HCT116 (cell line): ENCODE measurements around the gene ANKRD2. TPM values are rescaled to one million over a fixed set of nuclear protein-coding genes. Genes with fewer than 3 reads are reported as not detected.
A peak's percentile ranks its signal among the peaks of the same experiment; 100 is the strongest.

Source experiments
- ATAC-seq: fragments of 200-7000 bp; cut with Tn5 transposase; 2 replicates; pipeline ENCODE4 v1.9.1; 2020; ENCODE audit warnings: mild to moderate bottlenecking, moderate library complexity
- BruUV-seq: library from RNA; stranded (reverse); fragments of 400-500 nt; replicated peaks from 2 replicates; lab custom pipeline; 2021; lab: Mats Ljungman, UMichigan
- CTCF ChIA-PET: fragments of 300-600 bp; sonication (Branson Sonifier 250); formaldehyde crosslinking; loops from one replicate; lab custom pipeline; 2021; ENCODE audit warnings: antibody characterized with exemption; lab: Charles Lee
- POLR2A ChIA-PET: fragments of 300-600, 350-600 bp; sonication (Branson Sonifier 250); formaldehyde crosslinking; loops from one replicate; lab custom pipeline; 2021; ENCODE audit warnings: antibody characterized with exemption; lab: Charles Lee
- RAD21 ChIA-PET, 2 experiments: fragments of 300-600 bp; sonication (Branson Sonifier 250); formaldehyde crosslinking; loops; one replicate each; lab custom pipeline; 2023; ENCODE audit warnings: low total read pairs in 2 of 2; ENCODE audit not compliant: uncharacterized antibody in 2 of 2, unreplicated experiment in 2 of 2, low non-redundant PET in 1 of 2; lab: Charles Lee
- DNase-seq: peaks from one replicate; pipeline ENCODE4 v3.0.0-alpha.2; 2010; ENCODE audit warnings: low read depth, low spot score
- H2AFZ ChIP-seq: fragments of 200-600 bp; shearing (Covaris generic), sonication (generic); 2 replicates; pipeline ENCODE4 v1.6.1; 2017; ENCODE audit warnings: low read depth, mixed run types, mixed read lengths, antibody characterized with exemption, low read length; ENCODE audit not compliant: poor library complexity, severe bottlenecking
- H3K27ac ChIP-seq: 2 replicates; pipeline ENCODE4 v1.5.1; 2012; ENCODE audit warnings: low read depth, low read length
- H3K27me3 ChIP-seq: fragments of 200-600 bp; sonication (generic); 2 replicates; pipeline ENCODE4 v1.6.1; 2016; ENCODE audit warnings: mixed run types, low read length, mixed read lengths; ENCODE audit not compliant: insufficient read depth
- H3K36me3 ChIP-seq, 2 experiments: fragments of 200-500 bp in 1 of 2; fragments of 200-600 bp in 1 of 2; sonication (Bioruptor generic) in 1 of 2; sonication (generic) in 1 of 2; 2 replicates each; pipeline versions ENCODE4 v1.5.1 to v1.6.1; 2014 to 2016; ENCODE audit warnings: low read length in 2 of 2, inconsistent platforms in 1 of 2, mixed read lengths in 1 of 2, mixed run types in 1 of 2; ENCODE audit not compliant: insufficient read depth in 2 of 2, control insufficient read depth in 1 of 2
- H3K4me1 ChIP-seq, 2 experiments: fragments of 200-600 bp in 1 of 2; sonication (generic) in 1 of 2; 2 replicates each; pipeline versions ENCODE4 v1.5.1 to v1.6.1; 2012 to 2017; ENCODE audit warnings: low read length in 2 of 2, inconsistent platforms in 1 of 2, mild to moderate bottlenecking in 1 of 2, mixed read lengths in 1 of 2, mixed run types in 1 of 2, moderate library complexity in 1 of 2; ENCODE audit not compliant: insufficient read depth in 2 of 2, control insufficient read depth in 1 of 2
- H3K4me2 ChIP-seq: fragments of 200-600 bp; sonication (generic); 2 replicates; pipeline ENCODE4 v1.6.1; 2017; ENCODE audit warnings: mixed run types, low read length, mixed read lengths
- H3K4me3 ChIP-seq, 2 experiments: fragments of 200-600 bp in 1 of 2; sonication (generic) in 1 of 2; replicated peaks in 1 of 2; 2 replicates each; pipeline ENCODE4 v1.5.1; 2011 to 2016; ENCODE audit warnings: low read length in 2 of 2, control low read depth in 1 of 2, low read depth in 1 of 2, mild to moderate bottlenecking in 1 of 2, mixed read lengths in 1 of 2, mixed run types in 1 of 2
- H3K79me2 ChIP-seq: fragments of 200-600 bp; sonication (generic); 2 replicates; pipeline ENCODE4 v1.6.1; 2017; ENCODE audit warnings: mild to moderate bottlenecking, mixed run types, low read length, moderate library complexity, mixed read lengths; ENCODE audit not compliant: insufficient read depth
- H3K9ac ChIP-seq: fragments of 200-600 bp; sonication (generic); 2 replicates; pipeline ENCODE4 v1.6.1; 2016; ENCODE audit warnings: low read length, mixed read lengths
- H3K9me2 ChIP-seq: fragments of 200-600 bp; sonication (generic), shearing (Covaris generic); 2 replicates; pipeline ENCODE4 v1.6.1; 2017; ENCODE audit warnings: mixed run types, mild to moderate bottlenecking, moderate library complexity; ENCODE audit not compliant: insufficient read depth
- H3K9me3 ChIP-seq, 2 experiments: fragments of 200-500 bp in 1 of 2; fragments of 200-600 bp in 1 of 2; sonication (Bioruptor generic) in 1 of 2; sonication (generic) in 1 of 2; 2 replicates each; pipeline ENCODE4 v1.6.1; 2014 to 2017; ENCODE audit warnings: low read length in 2 of 2, mixed read lengths in 2 of 2, inconsistent platforms in 1 of 2, low read depth in 1 of 2, mild to moderate bottlenecking in 1 of 2, mixed run types in 1 of 2, moderate library complexity in 1 of 2; ENCODE audit not compliant: control insufficient read depth in 1 of 2, insufficient read depth in 1 of 2
- H4K20me1 ChIP-seq: fragments of 200-600 bp; sonication (generic), shearing (Covaris generic); 2 replicates; pipeline ENCODE4 v1.6.1; 2017; ENCODE audit warnings: mixed run types, mild to moderate bottlenecking, moderate library complexity; ENCODE audit not compliant: insufficient read depth
- CBX3 ChIP-seq: IDR thresholded peaks from 2 replicates; pipeline ENCODE4 v1.6.1; 2012; ENCODE audit warnings: low read depth
- CEBPB ChIP-seq: IDR thresholded peaks from 2 replicates; pipeline ENCODE4 v1.6.1; 2012; ENCODE audit warnings: low read depth
- ELF1 ChIP-seq: IDR thresholded peaks from 2 replicates; pipeline ENCODE4 v1.6.1; 2012; ENCODE audit warnings: low read depth, borderline replicate concordance
- EZH2 ChIP-seq: fragments of 200-600 bp; sonication (generic); IDR thresholded peaks from 2 replicates; pipeline ENCODE4 v1.6.1; 2017; ENCODE audit warnings: antibody characterized with exemption, mixed run types
- JUND ChIP-seq: IDR thresholded peaks from 2 replicates; pipeline ENCODE4 v1.6.1; 2012
- ZFX ChIP-seq: fragments of 450-650 bp; IDR thresholded peaks from 2 replicates; pipeline ENCODE4 v1.6.1; 2017
- intact Hi-C: fragments of 100-400 bp; cut with micrococcal nuclease; formaldehyde crosslinking; loops from 2 replicates; pipeline ENCODE4 v1.10.0; 2022
- total RNA-seq: library from RNA; stranded (reverse); gene quantifications from one replicate; pipeline ENCODE4 v1.2.1, GENCODE V29; 2021; ENCODE audit not compliant: unreplicated experiment
- TF ChIP-seq, protein P1 (sequence below): IDR thresholded peaks from 2 replicates; pipeline ENCODE4 v1.6.1; 2012
- TF ChIP-seq, protein P2 (sequence below), 3 experiments: fragments of 200-600 bp in 1 of 3; sonication (generic) in 1 of 3; IDR thresholded peaks in 2 of 3; conservative IDR thresholded peaks in 1 of 3; 2 replicates each; pipeline ENCODE4 v1.5.1; 2012 to 2017; ENCODE audit warnings: low read depth in 2 of 3, low read length in 2 of 3, antibody characterized with exemption in 1 of 3, borderline replicate concordance in 1 of 3, control low read depth in 1 of 3, mild to moderate bottlenecking in 1 of 3, mixed read lengths in 1 of 3, mixed run types in 1 of 3, moderate library complexity in 1 of 3; ENCODE audit not compliant: insufficient read depth in 1 of 3

ANKRD2 gene
- total RNA-seq, 1 experiment from 2014 or later, result 0.15 TPM

DNA sequence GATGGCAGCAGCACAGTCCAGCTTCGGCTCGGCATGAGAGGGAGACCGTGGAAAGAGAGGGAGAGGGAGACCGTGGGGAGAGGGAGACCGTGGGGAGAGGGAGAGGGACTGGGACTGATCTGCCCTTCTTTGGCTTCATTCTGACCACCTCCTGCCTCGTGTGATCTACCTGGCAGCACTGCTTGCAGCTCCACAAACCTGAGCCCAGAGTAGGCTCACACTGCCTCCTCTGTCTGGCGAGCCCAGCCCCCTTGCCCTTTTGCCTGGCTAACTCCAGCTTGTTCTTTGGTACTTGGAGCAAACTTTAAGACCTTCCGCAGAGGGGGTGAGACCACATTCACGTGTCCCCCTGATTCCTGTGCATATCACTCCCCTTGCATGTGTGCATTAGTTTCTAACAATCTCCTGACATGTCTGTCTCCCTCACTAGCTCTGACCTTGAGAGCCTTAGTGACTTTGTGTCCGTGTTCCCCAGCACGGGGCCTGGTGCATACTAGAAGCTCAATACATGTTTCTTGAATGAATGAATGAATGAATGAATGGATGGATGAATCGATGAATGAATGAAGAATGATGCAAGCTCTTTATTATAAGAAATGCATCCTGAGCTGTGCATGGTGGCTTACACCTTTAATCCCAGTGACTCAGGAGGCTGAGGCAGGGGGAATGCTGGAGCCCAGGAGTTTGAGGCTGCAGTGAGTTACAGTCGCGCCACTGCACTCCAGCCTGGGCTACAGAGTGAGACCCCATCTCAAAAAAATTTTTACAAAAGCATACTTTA lies 42.7 kb upstream of the ANKRD2 start:
- intact Hi-C loops, result no loop called here
- no peak for DNase-seq
- no peaks in the 10 kb centered on the region for H3K9me2 ChIP-seq
- no TSS peak for BruUV-seq
- H3K9ac ChIP-seq, result no peak overlapping the region
- ChIA-PET CTCF (interaction anchor here (0.8 kb wide), 1 partner anchor 12 kb away, joined by 3 read pairs; no protein-coding TSS in a partner anchor), POLR2A (no interaction called here), RAD21 (no interaction called here)
- H2AFZ ChIP-seq, result no peak overlapping the region
- no peak overlapping the region for H3K4me2 ChIP-seq
- H3K27ac ChIP-seq, result no peak overlapping the region
- no peaks in the 10 kb centered on the region for H3K36me3 ChIP-seq
- no peaks in the 10 kb centered on the region for H4K20me1 ChIP-seq
- no peaks in the 10 kb centered on the region for H3K9me3 ChIP-seq
- peaks cover 16 to 37% of the 10 kb centered on the region in 2 experiments for H3K4me1 ChIP-seq
- no peak overlapping the region for H3K4me3 ChIP-seq
- TF ChIP-seq CBX3 (no peak), ELF1 (no peak), ZFX (no peak), JUND (no peak), EZH2 (no peak)
- TF ChIP-seq, protein P1, sequence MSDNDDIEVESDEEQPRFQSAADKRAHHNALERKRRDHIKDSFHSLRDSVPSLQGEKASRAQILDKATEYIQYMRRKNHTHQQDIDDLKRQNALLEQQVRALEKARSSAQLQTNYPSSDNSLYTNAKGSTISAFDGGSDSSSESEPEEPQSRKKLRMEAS, result no peak
- H3K27me3 ChIP-seq, result no peaks in the 10 kb centered on the region
- H3K79me2 ChIP-seq, result no peaks in the 10 kb centered on the region
- ATAC-seq, result no peak

- Histone ChIP-seq H2AFZ (no peak overlapping the region), H3K79me2 (no peaks in the 10 kb centered on the region), H3K36me3 (no peaks in the 10 kb centered on the region), H3K27me3 (no peaks in the 10 kb centered on the region), H3K4me1 (peaks cover 16 to 39% of the 10 kb centered on the region in 2 experiments), H3K27ac (peak overlapping the region; percentile 4; the same call in 1 of the 2 replicates), H3K9ac (peak overlapping the region; percentile 16), H3K4me2 (peak overlapping the region; percentile 70), H3K4me3 (peak overlapping the region in 1 of 2 experiments; percentile 35; a peak in 2 of 4 replicates), H3K9me3 (no peaks in the 10 kb centered on the region), H4K20me1 (no peaks in the 10 kb centered on the region), H3K9me2 (no peaks in the 10 kb centered on the region)
- ChIA-PET RAD21 (no interaction called here), CTCF (no interaction called here), POLR2A (no interaction called here)
- no TSS peak for BruUV-seq
- peak; percentile 74 for ATAC-seq
- DNase-seq, result no peak
- TF ChIP-seq, protein P2, sequence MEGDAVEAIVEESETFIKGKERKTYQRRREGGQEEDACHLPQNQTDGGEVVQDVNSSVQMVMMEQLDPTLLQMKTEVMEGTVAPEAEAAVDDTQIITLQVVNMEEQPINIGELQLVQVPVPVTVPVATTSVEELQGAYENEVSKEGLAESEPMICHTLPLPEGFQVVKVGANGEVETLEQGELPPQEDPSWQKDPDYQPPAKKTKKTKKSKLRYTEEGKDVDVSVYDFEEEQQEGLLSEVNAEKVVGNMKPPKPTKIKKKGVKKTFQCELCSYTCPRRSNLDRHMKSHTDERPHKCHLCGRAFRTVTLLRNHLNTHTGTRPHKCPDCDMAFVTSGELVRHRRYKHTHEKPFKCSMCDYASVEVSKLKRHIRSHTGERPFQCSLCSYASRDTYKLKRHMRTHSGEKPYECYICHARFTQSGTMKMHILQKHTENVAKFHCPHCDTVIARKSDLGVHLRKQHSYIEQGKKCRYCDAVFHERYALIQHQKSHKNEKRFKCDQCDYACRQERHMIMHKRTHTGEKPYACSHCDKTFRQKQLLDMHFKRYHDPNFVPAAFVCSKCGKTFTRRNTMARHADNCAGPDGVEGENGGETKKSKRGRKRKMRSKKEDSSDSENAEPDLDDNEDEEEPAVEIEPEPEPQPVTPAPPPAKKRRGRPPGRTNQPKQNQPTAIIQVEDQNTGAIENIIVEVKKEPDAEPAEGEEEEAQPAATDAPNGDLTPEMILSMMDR (IDR thresholded peaks at IDR 0.05 in 2 of 3, conservative IDR thresholded peaks at IDR 0.05 in 1 of 3; ENCODE audit: borderline replicate concordance in 1 of 3, insufficient read depth in 1 of 3, low read depth in 2 of 3, low read length in 2 of 3), result 0 out of 6 replicates have a peak, but pooled peaks of 1 of the 3 experiments have one; percentile 12
- TF ChIP-seq, protein P1, result no peak
- TF ChIP-seq CEBPB, result no peak
- intact Hi-C loops, result no loop called here
Observed at GRCh38 chr10:97531401-97531986, 41.1 kb upstream of the ANKRD2 start.
